Caco-2 (cell line): Measurements from ENCODE around the gene ADK. TPM values are rescaled to one million over a fixed set of nuclear protein-coding genes. Genes with fewer than 3 reads are reported as not detected.

Source experiments
- BruUV-seq: library from RNA; stranded (reverse); fragments of 400-500 nt; replicated peaks from 2 replicates; lab custom pipeline; 2021; lab: Mats Ljungman, UMichigan
- CTCF ChIA-PET: fragments of 300-600 bp; sonication (Branson Sonifier 250); formaldehyde crosslinking; loops from one replicate; lab custom pipeline; 2022; ENCODE audit warnings: antibody characterized with exemption; lab: Charles Lee
- POLR2A ChIA-PET: fragments of 300-600 bp; sonication (Branson Sonifier 250); formaldehyde crosslinking; loops from one replicate; lab custom pipeline; 2022; ENCODE audit warnings: antibody characterized with exemption; lab: Charles Lee
- DNase-seq, 2 experiments: peaks; one replicate each; pipeline versions ENCODE4 v3.0.0 to v3.0.0-alpha.2; 2020 to 2022
- H3K27me3 ChIP-seq: replicated peaks from 2 replicates; pipeline ENCODE4 v1.6.0; 2011; ENCODE audit warnings: low read length; ENCODE audit not compliant: control insufficient read depth, insufficient read depth
- H3K36me3 ChIP-seq: 2 replicates; pipeline ENCODE4 v1.5.1; 2011; ENCODE audit warnings: low read length; ENCODE audit not compliant: control insufficient read depth, insufficient read depth
- H3K4me1 ChIP-seq: fragments of 250-450 bp; sonication (Bioruptor Pico); 2 replicates; pipeline ENCODE4 v1.5.1; 2020; ENCODE audit warnings: mild to moderate bottlenecking
- H3K4me3 ChIP-seq: 2 replicates; pipeline ENCODE4 v1.5.1; 2011; ENCODE audit warnings: low read depth, mild to moderate bottlenecking, control low read depth, low read length
- H3K9me3 ChIP-seq: fragments of 250-450 bp; sonication (Bioruptor Pico); 2 replicates; pipeline ENCODE4 v1.5.1; 2020; ENCODE audit warnings: mild to moderate bottlenecking, moderate library complexity
- H3K27ac Mint-ChIP-seq: one replicate; pipeline ENCODE4 v1.8.0; 2022; ENCODE audit warnings: mixed read lengths; ENCODE audit not compliant: unreplicated experiment
- H3K27me3 Mint-ChIP-seq: one replicate; pipeline ENCODE4 v1.8.0; 2022; ENCODE audit warnings: mixed read lengths; ENCODE audit not compliant: insufficient read depth, unreplicated experiment
- H3K36me3 Mint-ChIP-seq: one replicate; pipeline ENCODE4 v1.8.0; 2022; ENCODE audit warnings: mild to moderate bottlenecking, mixed read lengths; ENCODE audit not compliant: insufficient read depth, unreplicated experiment
- H3K4me1 Mint-ChIP-seq: one replicate; pipeline ENCODE4 v1.8.0; 2022; ENCODE audit warnings: low read depth, mixed read lengths; ENCODE audit not compliant: unreplicated experiment
- H3K4me3 Mint-ChIP-seq: one replicate; pipeline ENCODE4 v1.8.0; 2022; ENCODE audit warnings: mild to moderate bottlenecking, moderate library complexity, mixed read lengths; ENCODE audit not compliant: unreplicated experiment
- H3K9me3 Mint-ChIP-seq: one replicate; pipeline ENCODE4 v1.8.0; 2022; ENCODE audit warnings: mixed read lengths; ENCODE audit not compliant: unreplicated experiment
- intact Hi-C: fragments of 100-400 bp; cut with micrococcal nuclease; formaldehyde crosslinking; loops from one replicate; pipeline ENCODE4 v1.10.0; 2022; ENCODE audit not compliant: unreplicated experiment
- total RNA-seq: library from RNA; stranded (reverse); gene quantifications from 2 replicates; pipeline ENCODE4 v1.2.3, GENCODE V29; 2022
- TF ChIP-seq, protein P1 (sequence below), 2 experiments: fragments of 200-600 bp in 1 of 2; IDR thresholded peaks; 1 replicate in 1 of 2; 2 replicates in 1 of 2; pipeline versions ENCODE4 v1.5.1 to v1.8.0; 2011 to 2022; ENCODE audit warnings: antibody characterized with exemption in 1 of 2, control low read depth in 1 of 2, inconsistent platforms in 1 of 2, low read depth in 1 of 2, low read length in 1 of 2, mild to moderate bottlenecking in 1 of 2, moderate library complexity in 1 of 2; ENCODE audit not compliant: insufficient read depth in 1 of 2, severe bottlenecking in 1 of 2, unreplicated experiment in 1 of 2

Gene ADK
- total RNA-seq, 1 experiment from 2014 or later = 105 TPM

DNA sequence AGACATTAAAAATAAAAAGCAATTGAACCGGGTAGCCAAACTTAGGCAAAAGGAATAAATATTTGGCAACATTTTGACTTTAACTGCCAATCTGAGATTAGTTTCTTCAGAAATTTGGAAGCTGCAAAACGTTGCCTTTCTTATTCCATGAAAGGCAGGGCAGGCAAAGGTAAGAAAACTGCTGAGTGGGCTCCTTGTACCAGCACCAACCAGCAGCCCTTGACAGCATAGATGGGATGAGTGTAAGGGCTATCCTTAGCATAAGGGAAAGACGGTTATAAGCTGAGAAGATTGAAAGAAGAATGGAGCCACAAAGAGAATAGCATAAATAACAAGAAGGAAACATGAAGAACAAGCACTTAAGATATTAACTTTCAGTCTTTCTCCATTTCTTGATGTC is 29.0 kb upstream of the ADK start:
- no peak overlapping the region for H3K4me3 Mint-ChIP-seq
- H3K4me1 Mint-ChIP-seq = peaks cover 13% of the 10 kb centered on the region
- Histone ChIP-seq H3K4me3 (no peak overlapping the region), H3K4me1 (peaks cover 3% of the 10 kb centered on the region; the same call in 1 of the 2 replicates), H3K27me3 (no peaks in the 10 kb centered on the region), H3K9me3 (no peaks in the 10 kb centered on the region), H3K36me3 (no peaks in the 10 kb centered on the region)
- peak overlapping the region; percentile 18 for H3K27ac Mint-ChIP-seq
- no peaks in the 10 kb centered on the region for H3K27me3 Mint-ChIP-seq
- DNase-seq = no peak
- H3K9me3 Mint-ChIP-seq = no peaks in the 10 kb centered on the region
- POLR2A ChIA-PET = interaction anchor here (0.7 kb wide), 1 partner anchor 19 kb away, joined by 3 read pairs; no protein-coding TSS in a partner anchor
- intact Hi-C loops = no loop called here
- CTCF ChIA-PET = no interaction called here
- TF ChIP-seq, protein P1, sequence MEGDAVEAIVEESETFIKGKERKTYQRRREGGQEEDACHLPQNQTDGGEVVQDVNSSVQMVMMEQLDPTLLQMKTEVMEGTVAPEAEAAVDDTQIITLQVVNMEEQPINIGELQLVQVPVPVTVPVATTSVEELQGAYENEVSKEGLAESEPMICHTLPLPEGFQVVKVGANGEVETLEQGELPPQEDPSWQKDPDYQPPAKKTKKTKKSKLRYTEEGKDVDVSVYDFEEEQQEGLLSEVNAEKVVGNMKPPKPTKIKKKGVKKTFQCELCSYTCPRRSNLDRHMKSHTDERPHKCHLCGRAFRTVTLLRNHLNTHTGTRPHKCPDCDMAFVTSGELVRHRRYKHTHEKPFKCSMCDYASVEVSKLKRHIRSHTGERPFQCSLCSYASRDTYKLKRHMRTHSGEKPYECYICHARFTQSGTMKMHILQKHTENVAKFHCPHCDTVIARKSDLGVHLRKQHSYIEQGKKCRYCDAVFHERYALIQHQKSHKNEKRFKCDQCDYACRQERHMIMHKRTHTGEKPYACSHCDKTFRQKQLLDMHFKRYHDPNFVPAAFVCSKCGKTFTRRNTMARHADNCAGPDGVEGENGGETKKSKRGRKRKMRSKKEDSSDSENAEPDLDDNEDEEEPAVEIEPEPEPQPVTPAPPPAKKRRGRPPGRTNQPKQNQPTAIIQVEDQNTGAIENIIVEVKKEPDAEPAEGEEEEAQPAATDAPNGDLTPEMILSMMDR (IDR thresholded peaks at IDR 0.05; ENCODE audit: insufficient read depth in 1 of 2, low read depth in 1 of 2, low read length in 1 of 2, severe bottlenecking in 1 of 2, unreplicated experiment in 1 of 2) = no peak
- no TSS peak for BruUV-seq
- peaks cover 91% of the 10 kb centered on the region for H3K36me3 Mint-ChIP-seq

DNA sequence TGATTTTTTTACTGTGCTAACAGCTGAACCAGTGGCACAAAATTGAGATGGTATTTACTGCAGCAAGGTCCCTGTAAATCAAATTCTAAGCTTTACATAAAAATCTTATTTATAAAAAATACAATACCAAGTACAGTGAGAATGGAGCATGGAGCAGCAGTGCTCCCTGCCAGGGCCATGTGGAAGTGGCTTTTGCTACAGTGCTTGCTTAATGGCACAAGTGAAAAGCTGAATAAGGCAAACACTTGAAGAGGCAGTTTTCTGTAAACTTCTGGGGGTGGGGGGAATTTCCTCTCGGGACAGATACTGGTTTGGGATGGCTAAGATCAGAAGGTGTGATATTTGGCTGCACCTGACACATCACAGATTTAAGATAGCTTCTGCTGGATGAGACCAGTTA is 27.9 kb upstream of the ADK start:
- CTCF ChIA-PET = no interaction called here
- Mint-ChIP-seq H3K36me3 (peaks cover 88% of the 10 kb centered on the region), H3K9me3 (no peaks in the 10 kb centered on the region)

DNA sequence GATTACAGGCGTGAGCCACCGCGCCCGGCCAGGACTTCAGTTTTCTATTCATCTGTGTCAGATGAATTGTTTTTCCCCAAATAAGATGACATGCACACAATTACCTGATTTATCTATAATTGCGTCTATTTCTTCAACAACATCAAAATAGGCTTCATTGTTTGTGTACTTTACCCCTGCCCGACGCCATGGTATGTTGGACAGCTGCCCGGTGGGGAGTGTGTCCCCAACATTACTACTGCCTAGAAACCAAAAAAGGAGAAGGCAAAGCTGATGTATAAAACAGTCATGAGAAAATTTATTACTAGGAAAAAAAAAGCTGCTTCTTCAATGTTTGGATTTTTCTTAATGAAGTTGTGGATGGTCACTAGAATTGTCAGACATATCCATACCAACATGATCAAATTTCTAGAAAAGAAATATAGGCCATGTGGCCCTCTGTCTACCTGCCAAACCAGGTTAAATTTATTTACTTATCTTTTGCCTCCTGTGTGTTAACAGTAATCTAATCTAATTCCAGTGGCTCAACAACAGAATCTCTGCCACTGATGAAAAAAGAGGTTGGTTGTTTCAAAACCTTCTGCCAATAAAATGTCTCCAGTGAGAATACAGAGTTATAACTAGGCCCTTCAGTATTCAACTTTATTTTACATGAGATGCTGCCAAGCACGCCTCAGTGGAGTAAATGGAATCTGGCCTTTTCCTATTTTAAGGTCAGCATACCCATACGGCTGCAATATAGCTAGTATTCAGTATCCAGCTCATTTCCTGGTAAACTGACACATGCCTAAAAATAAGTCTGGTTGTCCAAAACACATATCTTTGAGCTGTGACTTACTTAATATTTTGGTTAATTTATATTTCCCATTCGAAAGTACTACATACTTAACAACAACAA is 16.8 kb upstream of the ADK start:
- CTCF ChIA-PET = no interaction called here
- H3K27ac Mint-ChIP-seq = no peak overlapping the region
- POLR2A ChIA-PET = interaction anchor here (0.6 kb wide), 1 partner anchor 898 kb away, joined by 3 read pairs; no protein-coding TSS in a partner anchor
- BruUV-seq = no TSS peak
- peaks cover 75% of the 10 kb centered on the region for H3K36me3 Mint-ChIP-seq
- H3K4me3 ChIP-seq = no peak overlapping the region
- H3K9me3 ChIP-seq = no peaks in the 10 kb centered on the region
- H3K4me1 ChIP-seq = no peaks in the 10 kb centered on the region
- DNase-seq = no peak
- no peaks in the 10 kb centered on the region for H3K27me3 ChIP-seq
- no peak overlapping the region for H3K4me3 Mint-ChIP-seq
- TF ChIP-seq, protein P1 (IDR thresholded peaks at IDR 0.05; ENCODE audit: insufficient read depth in 1 of 2, low read depth in 1 of 2, low read length in 1 of 2, severe bottlenecking in 1 of 2, unreplicated experiment in 1 of 2) = no peak
- no peaks in the 10 kb centered on the region for H3K27me3 Mint-ChIP-seq
- intact Hi-C loops = no loop called here
- H3K9me3 Mint-ChIP-seq = no peaks in the 10 kb centered on the region
- no peaks in the 10 kb centered on the region for H3K4me1 Mint-ChIP-seq
- H3K36me3 ChIP-seq = peaks cover 1% of the 10 kb centered on the region; the same call in 1 of the 2 replicates

More for the DNA sequence above, 27.9 kb upstream of the ADK start:
- Mint-ChIP-seq H3K27ac (no peak overlapping the region), H3K4me1 (peaks cover 13% of the 10 kb centered on the region), H3K4me3 (no peak overlapping the region), H3K27me3 (no peaks in the 10 kb centered on the region)
- Histone ChIP-seq H3K36me3 (no peaks in the 10 kb centered on the region), H3K4me3 (no peak overlapping the region), H3K4me1 (peaks cover 3% of the 10 kb centered on the region; the same call in 1 of the 2 replicates), H3K9me3 (no peaks in the 10 kb centered on the region), H3K27me3 (no peaks in the 10 kb centered on the region)
- intact Hi-C loops = no loop called here
- TF ChIP-seq, protein P1 (IDR thresholded peaks at IDR 0.05; ENCODE audit: insufficient read depth in 1 of 2, low read depth in 1 of 2, low read length in 1 of 2, severe bottlenecking in 1 of 2, unreplicated experiment in 1 of 2) = no peak
- BruUV-seq = TSS peak; percentile 36
- POLR2A ChIA-PET = no interaction called here
- no peak for DNase-seq
